ENCODE results near the gene PLXNA4. TPM values are rescaled to one million over a fixed set of nuclear protein-coding genes. Genes with fewer than 3 reads are reported as not detected.

The PLXNA4 gene
- total RNA-seq, 4 donors from 2014 or later: 5.1 to 7.0 (median 5.3) TPM

DNA sequence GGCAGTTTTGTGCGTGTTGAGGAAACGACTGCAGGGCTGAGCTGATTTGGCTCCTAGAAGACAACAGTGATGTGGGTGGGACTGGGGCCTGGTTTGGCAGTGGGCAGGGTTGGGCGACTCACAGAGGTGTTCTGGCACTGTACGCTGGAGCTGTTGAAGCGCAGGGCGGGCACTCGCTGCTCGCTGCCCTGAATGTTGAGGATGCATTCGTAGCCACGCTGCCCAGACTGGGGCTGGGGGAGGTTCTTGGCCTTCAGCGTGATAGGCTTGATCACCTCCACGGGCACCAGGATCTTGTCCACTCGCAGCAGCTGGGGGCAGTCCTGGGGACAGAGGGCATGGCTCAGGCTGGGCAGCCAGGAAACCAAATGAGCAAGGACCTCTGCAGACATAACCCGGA is 365.4 kb downstream of the PLXNA4 start:
- 86 to 90% methylated on average over 12 to 14 of the region's 14 CpGs for WGBS, 2 donors
- no peak overlapping the region for H3K4me3 ChIP-seq (ENCODE audit: low read depth, poor library complexity, severe bottlenecking)
- TF ChIP-seq POLR2A (IDR thresholded peaks at IDR 0.05): no peak
- TF ChIP-seq, protein P1, sequence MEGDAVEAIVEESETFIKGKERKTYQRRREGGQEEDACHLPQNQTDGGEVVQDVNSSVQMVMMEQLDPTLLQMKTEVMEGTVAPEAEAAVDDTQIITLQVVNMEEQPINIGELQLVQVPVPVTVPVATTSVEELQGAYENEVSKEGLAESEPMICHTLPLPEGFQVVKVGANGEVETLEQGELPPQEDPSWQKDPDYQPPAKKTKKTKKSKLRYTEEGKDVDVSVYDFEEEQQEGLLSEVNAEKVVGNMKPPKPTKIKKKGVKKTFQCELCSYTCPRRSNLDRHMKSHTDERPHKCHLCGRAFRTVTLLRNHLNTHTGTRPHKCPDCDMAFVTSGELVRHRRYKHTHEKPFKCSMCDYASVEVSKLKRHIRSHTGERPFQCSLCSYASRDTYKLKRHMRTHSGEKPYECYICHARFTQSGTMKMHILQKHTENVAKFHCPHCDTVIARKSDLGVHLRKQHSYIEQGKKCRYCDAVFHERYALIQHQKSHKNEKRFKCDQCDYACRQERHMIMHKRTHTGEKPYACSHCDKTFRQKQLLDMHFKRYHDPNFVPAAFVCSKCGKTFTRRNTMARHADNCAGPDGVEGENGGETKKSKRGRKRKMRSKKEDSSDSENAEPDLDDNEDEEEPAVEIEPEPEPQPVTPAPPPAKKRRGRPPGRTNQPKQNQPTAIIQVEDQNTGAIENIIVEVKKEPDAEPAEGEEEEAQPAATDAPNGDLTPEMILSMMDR (IDR thresholded peaks at IDR 0.05): no peak
- DNase-seq (ENCODE audit: low spot score in 2 of 2): no peak
- intact Hi-C loops (cut with DNase I; ENCODE audit: low total_unique reads): no loop called here

DNA sequence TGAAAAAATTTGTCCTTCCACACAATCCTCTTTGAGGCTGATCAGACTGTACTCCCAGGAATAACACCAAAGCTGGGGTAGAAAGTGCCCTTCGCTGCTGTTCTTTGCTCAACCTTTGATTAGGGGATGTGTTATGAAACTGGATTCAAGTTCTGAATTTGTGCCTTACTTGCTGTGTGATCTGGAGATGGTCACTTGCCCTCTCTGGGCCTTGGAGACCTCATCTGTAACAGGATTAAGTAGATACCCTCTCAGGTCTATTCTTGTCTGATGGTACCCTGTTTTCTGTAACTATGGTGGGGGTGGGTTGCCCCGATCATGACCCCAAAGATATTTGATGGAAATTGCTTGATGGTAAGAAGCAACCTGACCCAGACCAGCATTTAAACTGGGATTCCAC is 368.5 kb downstream of the PLXNA4 start:
- 88 to 98% methylated on average over 2 of the region's 2 CpGs for WGBS, 2 donors
- H3K4me3 ChIP-seq (ENCODE audit: low read depth, poor library complexity, severe bottlenecking): no peak overlapping the region
- DNase-seq (ENCODE audit: low spot score in 2 of 2): no peak
- TF ChIP-seq POLR2A (IDR thresholded peaks at IDR 0.05): no peak
- TF ChIP-seq, protein P1 (IDR thresholded peaks at IDR 0.05): no peak
- intact Hi-C loops (cut with DNase I; ENCODE audit: low total_unique reads): no loop called here

DNA sequence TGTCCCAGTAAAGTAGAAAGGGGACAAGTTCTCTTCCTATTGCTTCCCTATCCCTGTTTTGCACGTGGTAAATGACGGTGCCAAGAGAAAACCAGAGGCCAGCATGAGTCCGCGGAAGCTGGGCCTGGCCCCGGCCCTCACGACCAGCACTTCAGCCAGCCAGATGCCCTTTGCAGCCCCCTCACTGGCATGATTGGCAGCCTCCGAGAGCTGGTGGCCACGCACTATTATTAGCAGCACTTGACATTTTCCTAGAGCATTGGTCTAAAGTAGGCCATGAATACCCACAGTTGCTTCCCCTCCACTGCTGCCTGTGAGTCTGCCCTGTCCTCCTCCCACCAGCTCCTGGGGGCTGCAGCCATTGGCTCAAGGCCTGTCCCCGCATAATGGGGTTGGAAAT is 369.1 kb downstream of the PLXNA4 start:
- 81 to 87% methylated on average over 7 to 9 of the region's 9 CpGs for WGBS, 2 donors
- intact Hi-C loops (cut with DNase I; ENCODE audit: low total_unique reads): no loop called here
- TF ChIP-seq, protein P1 (IDR thresholded peaks at IDR 0.05): no peak
- TF ChIP-seq POLR2A (IDR thresholded peaks at IDR 0.05): no peak
- no peak for DNase-seq (ENCODE audit: low spot score in 2 of 2)
- H3K4me3 ChIP-seq (ENCODE audit: low read depth, poor library complexity, severe bottlenecking): no peak overlapping the region

DNA sequence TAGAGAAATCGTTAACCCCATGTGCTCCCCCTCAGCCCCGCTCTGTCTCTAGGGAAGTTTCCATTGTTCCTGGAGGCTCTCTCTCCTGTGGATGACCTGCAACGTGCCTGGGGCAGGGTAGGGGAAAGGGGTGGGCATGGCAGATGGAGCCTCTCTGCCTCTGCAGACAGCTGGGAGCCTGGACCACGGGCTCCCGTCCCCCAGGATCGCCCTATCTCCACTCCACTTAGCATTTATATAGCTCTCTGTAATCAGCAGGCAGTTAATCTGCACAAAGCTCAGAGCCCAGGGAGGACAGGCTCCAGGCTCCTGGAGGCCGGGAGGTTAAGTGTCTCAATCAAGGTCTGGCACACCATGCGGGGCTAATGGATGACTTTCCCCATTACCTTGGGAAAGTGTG is 369.7 kb downstream of the PLXNA4 start:
- WGBS, 2 donors: 66 to 70% methylated on average over 8 of the region's 8 CpGs
- H3K4me3 ChIP-seq (ENCODE audit: low read depth, poor library complexity, severe bottlenecking): no peak overlapping the region
- DNase-seq (ENCODE audit: low spot score in 2 of 2): no peak
- intact Hi-C loops (cut with DNase I; ENCODE audit: low total_unique reads): no loop called here
- TF ChIP-seq, protein P1 (IDR thresholded peaks at IDR 0.05): no peak
- no peak for TF ChIP-seq POLR2A (IDR thresholded peaks at IDR 0.05)

DNA sequence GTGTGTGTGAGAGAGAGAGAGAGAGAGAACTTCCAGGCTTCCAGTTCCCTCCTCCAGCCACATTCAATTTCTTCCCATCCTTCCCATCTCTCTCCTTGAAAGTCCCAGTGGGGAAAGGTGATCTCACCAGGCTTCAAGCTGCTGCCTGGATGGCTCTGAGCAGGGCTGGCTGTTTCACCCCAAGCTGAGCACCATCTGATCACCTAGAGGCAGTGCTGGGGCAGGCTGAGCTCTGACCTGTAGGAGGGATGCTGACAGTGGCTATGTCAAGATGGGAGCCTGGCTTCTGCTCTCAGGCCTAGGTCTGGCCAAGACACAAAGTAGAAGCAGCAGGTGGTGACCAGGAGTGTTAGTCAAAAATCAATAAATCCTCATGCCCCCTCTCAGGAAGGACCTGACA is 370.8 kb downstream of the PLXNA4 start:
- TF ChIP-seq, protein P1 (IDR thresholded peaks at IDR 0.05): no peak
- TF ChIP-seq POLR2A (IDR thresholded peaks at IDR 0.05): no peak
- intact Hi-C loops (cut with DNase I; ENCODE audit: low total_unique reads): no loop called here

DNA sequence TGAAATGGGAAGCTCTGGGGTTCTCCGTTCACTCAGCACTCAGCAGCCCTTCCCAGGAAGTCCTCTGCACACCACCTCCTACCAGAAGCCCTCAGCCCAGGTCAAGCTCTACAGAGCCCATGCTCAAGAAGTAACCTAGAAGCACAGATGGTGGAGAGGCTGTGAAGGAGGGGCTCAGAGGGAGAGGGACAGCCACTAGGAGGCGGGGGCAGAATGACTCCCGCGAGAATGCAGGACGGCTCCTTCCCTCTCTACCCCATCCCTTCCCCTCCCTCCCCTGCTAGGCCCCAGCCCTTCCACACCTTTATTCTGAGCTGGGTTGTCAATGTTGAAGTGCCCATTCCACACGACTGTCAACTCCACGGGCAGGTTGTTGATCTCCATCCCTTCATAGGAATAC is 373.2 kb downstream of the PLXNA4 start:
- 84 to 88% methylated on average over 7 of the region's 7 CpGs for WGBS, 2 donors
- no peak for DNase-seq (ENCODE audit: low spot score in 2 of 2)
- intact Hi-C loops (cut with DNase I; ENCODE audit: low total_unique reads): no loop called here
- no peak overlapping the region for H3K4me3 ChIP-seq (ENCODE audit: low read depth, poor library complexity, severe bottlenecking)
- TF ChIP-seq, protein P1 (IDR thresholded peaks at IDR 0.05): no peak
- no peak for TF ChIP-seq POLR2A (IDR thresholded peaks at IDR 0.05)

More for the DNA sequence above, 370.8 kb downstream of the PLXNA4 start:
- no peak for DNase-seq (ENCODE audit: low spot score in 2 of 2)
- no peak overlapping the region for H3K4me3 ChIP-seq (ENCODE audit: low read depth, poor library complexity, severe bottlenecking)

Data from lower leg skin (tissue), 4 donors.